Measurements from ENCODE around the gene KCNG2. TPM values are rescaled to one million over a fixed set of nuclear protein-coding genes. Genes with fewer than 3 reads are reported as not detected.
"Not testable (repeated sequence)": the region's sequence is repeated elsewhere in the genome, so short reads cannot be mapped to it uniquely, and the experiment has no call there.

The KCNG2 gene
- total and polyA plus RNA-seq, 2 donors (not counting 1 experiment from before 2014, with no cell fraction given) = not detected

DNA sequence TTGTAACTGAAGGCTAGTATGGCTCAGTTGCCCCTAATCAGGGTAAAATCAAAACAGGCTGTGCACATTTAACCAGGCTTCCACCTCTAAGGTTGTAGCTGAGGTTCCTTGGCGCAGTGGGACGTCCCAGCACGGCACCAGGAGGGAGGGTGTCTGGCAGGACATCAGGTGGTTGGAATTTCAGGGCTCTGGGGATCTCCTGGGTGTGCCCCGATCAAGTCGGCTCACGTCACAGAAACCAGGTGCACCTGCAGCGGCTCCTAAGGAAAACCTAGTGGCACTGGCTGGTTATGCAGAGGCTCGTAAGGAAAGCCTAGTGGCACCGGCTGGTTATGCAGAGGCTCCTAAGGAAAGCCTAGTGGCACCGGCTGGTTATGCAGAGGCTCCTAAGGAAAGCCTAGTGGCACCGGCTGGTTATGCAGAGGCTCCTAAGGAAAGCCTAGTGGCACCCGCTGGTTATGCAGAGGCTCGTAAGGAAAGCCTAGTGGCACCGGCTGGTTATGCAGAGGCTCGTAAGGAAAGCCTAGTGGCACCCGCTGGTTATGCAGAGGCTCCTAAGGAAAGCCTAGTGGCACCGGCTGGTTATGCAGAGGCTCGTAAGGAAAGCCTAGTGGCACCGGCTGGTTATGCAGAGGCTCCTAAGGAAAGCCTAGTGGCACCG, 45.7 kb upstream of the KCNG2 start:
- H3K27ac ChIP-seq (ENCODE audit: low read length in 2 of 2); H3K79me2 ChIP-seq (ENCODE audit: control insufficient read depth, insufficient read depth, low read length); POLR2A ChIA-PET; DNase-seq; H3K27me3 Mint-ChIP-seq; CTCF ChIA-PET; H3K4me3 ChIP-seq (ENCODE audit: control extremely low read depth in 1 of 5, extremely low read depth in 1 of 5, insufficient read depth in 1 of 5, low read depth in 2 of 5, low read length in 4 of 5); H3K9me3 Mint-ChIP-seq (ENCODE audit: insufficient read depth); H3K27me3 ChIP-seq (replicated peaks in 1 of 4; ENCODE audit: control extremely low read depth in 1 of 4, control insufficient read depth in 3 of 4, insufficient read depth in 4 of 4, low read length in 3 of 4); H3K27ac Mint-ChIP-seq; H2AFZ ChIP-seq (ENCODE audit: insufficient read depth, low read depth, low read length, poor library complexity, severe bottlenecking); H3K4me1 ChIP-seq (ENCODE audit: control insufficient read depth in 2 of 2, insufficient read depth in 2 of 2, low read length in 2 of 2); H3K4me2 ChIP-seq (replicated peaks; ENCODE audit: low read depth, low read length, poor library complexity, severe bottlenecking); H4K20me1 ChIP-seq (ENCODE audit: control insufficient read depth, insufficient read depth, low read length, poor library complexity, severe bottlenecking); H3K4me1 Mint-ChIP-seq; intact Hi-C loops (cut with micrococcal nuclease); H3K9ac ChIP-seq (ENCODE audit: low read length); H3K9me3 ChIP-seq (ENCODE audit: control extremely low read depth in 1 of 3, control insufficient read depth in 2 of 3, insufficient read depth in 1 of 3, low read length in 2 of 3); ATAC-seq (ENCODE audit: low read depth); H3K4me3 Mint-ChIP-seq: not testable (repeated sequence)
- H3K36me3 ChIP-seq (replicated peaks in 1 of 2; ENCODE audit: control extremely low read depth in 1 of 2, control insufficient read depth in 1 of 2, extremely low read depth in 1 of 2, insufficient read depth in 2 of 2, low read length in 1 of 2) = peaks cover 0 to 49% of the 10 kb centered on the region in 2 experiments
- 97% methylated on average over 11 of the region's 20 CpGs for WGBS (ENCODE audit: insufficient coverage)

GRCh38 chr18:79752946-79753345, 44.8 kb upstream of the KCNG2 start:
- H3K27ac Mint-ChIP-seq; H3K9ac ChIP-seq (ENCODE audit: low read length); H3K9me3 ChIP-seq (ENCODE audit: control extremely low read depth in 1 of 3, control insufficient read depth in 2 of 3, insufficient read depth in 1 of 3, low read length in 2 of 3); H3K4me1 ChIP-seq (ENCODE audit: control insufficient read depth in 2 of 2, insufficient read depth in 2 of 2, low read length in 2 of 2); DNase-seq; H3K4me1 Mint-ChIP-seq; H3K4me3 Mint-ChIP-seq; H3K27me3 ChIP-seq (replicated peaks in 1 of 4; ENCODE audit: control extremely low read depth in 1 of 4, control insufficient read depth in 3 of 4, insufficient read depth in 4 of 4, low read length in 3 of 4); H4K20me1 ChIP-seq (ENCODE audit: control insufficient read depth, insufficient read depth, low read length, poor library complexity, severe bottlenecking); CTCF ChIA-PET; H3K4me2 ChIP-seq (replicated peaks; ENCODE audit: low read depth, low read length, poor library complexity, severe bottlenecking); intact Hi-C loops (cut with micrococcal nuclease); POLR2A ChIA-PET; H2AFZ ChIP-seq (ENCODE audit: insufficient read depth, low read depth, low read length, poor library complexity, severe bottlenecking); H3K9me3 Mint-ChIP-seq (ENCODE audit: insufficient read depth); H3K79me2 ChIP-seq (ENCODE audit: control insufficient read depth, insufficient read depth, low read length); H3K4me3 ChIP-seq (ENCODE audit: control extremely low read depth in 1 of 5, extremely low read depth in 1 of 5, insufficient read depth in 1 of 5, low read depth in 2 of 5, low read length in 4 of 5); H3K27ac ChIP-seq (ENCODE audit: low read length in 2 of 2); ATAC-seq (ENCODE audit: low read depth); H3K27me3 Mint-ChIP-seq: not testable (repeated sequence)
- H3K36me3 ChIP-seq (replicated peaks in 1 of 2; ENCODE audit: control extremely low read depth in 1 of 2, control insufficient read depth in 1 of 2, extremely low read depth in 1 of 2, insufficient read depth in 2 of 2, low read length in 1 of 2) = peaks cover 0 to 41% of the 10 kb centered on the region in 2 experiments
- WGBS (ENCODE audit: insufficient coverage) = 57% methylated on average over 1 of the region's 8 CpGs
